Activated CD8-positive, alpha-beta memory T cell treated with anti-CD3 and anti-CD28 coated beads, Interleukin-2, amount 10 ng/mL, durations not matched to agents 7 days and 5 days (primary cell): ENCODE data around the gene DMC1. TPM values are rescaled to one million over a fixed set of nuclear protein-coding genes. Genes with fewer than 3 reads are reported as not detected.
"Not testable (repeated sequence)": the region's sequence is repeated elsewhere in the genome, so short reads cannot be mapped to it uniquely, and the experiment has no call there.

Experiments
- ATAC-seq: fragments of 150-1000 bp; cut with Tn5 transposase; one replicate; pipeline ENCODE4 v1.10.0; 2021; ENCODE audit warnings: moderate library complexity
- CTCF ChIA-PET: fragments of 350-600 bp; sonication (Branson Sonifier 250); formaldehyde crosslinking; loops from one replicate; lab custom pipeline; 2021; ENCODE audit warnings: antibody characterized with exemption; lab: Charles Lee
- DNase-seq: peaks from one replicate; pipeline ENCODE4 v3.0.0-alpha.2; 2020
- H3K27ac Mint-ChIP-seq: one replicate; pipeline ENCODE4 v1.8.0; 2021; ENCODE audit warnings: mild to moderate bottlenecking, mixed read lengths
- H3K27me3 Mint-ChIP-seq: one replicate; pipeline ENCODE4 v1.8.0; 2021; ENCODE audit warnings: mixed read lengths
- H3K36me3 Mint-ChIP-seq: one replicate; pipeline ENCODE4 v1.8.0; 2021; ENCODE audit warnings: mild to moderate bottlenecking, mixed read lengths
- H3K4me1 Mint-ChIP-seq: one replicate; pipeline ENCODE4 v1.8.0; 2021; ENCODE audit warnings: mixed read lengths
- H3K4me3 Mint-ChIP-seq: one replicate; pipeline ENCODE4 v1.8.0; 2021; ENCODE audit warnings: mild to moderate bottlenecking, moderate library complexity, mixed read lengths
- H3K9me3 Mint-ChIP-seq: one replicate; pipeline ENCODE4 v1.8.0; 2022; ENCODE audit warnings: low read depth, mixed read lengths
- total RNA-seq, 2 experiments: library from RNA; stranded (reverse); gene quantifications; one replicate each; pipeline ENCODE4 v1.2.3, GENCODE V29; 2021

Gene DMC1
- total RNA-seq, 2 experiments from 2014 or later, result 13.6 to 16.9 TPM

DNA sequence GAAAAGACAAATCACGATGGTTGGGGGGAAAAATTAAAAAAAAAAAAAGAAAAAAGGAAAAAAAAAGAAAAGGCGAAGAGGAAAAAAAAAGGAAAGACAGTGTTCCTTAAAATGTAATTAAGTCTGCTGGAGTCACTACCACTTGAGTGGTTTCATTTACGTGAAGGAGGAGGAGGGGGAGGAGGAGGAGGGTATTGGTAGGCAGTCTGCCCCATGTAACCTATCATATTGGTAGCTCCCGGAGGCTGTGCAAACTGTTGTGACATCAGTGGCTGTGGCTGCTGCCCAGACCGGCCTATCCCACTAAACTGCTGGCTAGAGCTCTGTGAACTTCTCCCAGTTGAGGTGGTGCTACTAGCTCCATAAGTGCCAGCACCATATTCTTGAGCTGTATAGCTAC, 84.2 kb downstream of the DMC1 start:
- CTCF ChIA-PET, result interaction anchor here (1.7 kb wide), 1 partner anchor 17 kb away, joined by 3 read pairs; no protein-coding TSS in a partner anchor
- no peak for ATAC-seq
- Mint-ChIP-seq H3K9me3 (no peaks in the 10 kb centered on the region), H3K4me3 (no peak overlapping the region), H3K36me3 (peaks cover 85% of the 10 kb centered on the region), H3K4me1 (peaks cover 35% of the 10 kb centered on the region), H3K27ac (no peak overlapping the region), H3K27me3 (no peaks in the 10 kb centered on the region)
- no peak for DNase-seq

DNA sequence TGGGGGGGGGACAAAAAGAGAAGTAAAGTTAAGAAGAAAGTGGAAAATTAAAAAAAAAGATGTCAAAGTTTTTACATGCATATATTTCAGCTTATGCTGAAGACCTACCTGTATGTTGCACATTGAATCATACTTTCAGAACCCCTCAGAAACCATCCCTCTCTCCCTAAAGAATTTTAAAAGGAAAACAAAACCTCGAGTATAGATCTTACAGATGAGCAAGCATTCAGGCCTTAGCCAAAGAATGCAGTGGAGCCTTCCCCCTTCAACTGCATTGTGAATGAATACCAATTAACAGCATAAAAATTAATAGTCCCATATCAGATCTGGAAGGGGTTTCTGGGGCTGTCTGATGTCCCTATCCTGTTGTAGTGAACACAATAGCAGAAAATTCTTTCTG, 85.7 kb downstream of the DMC1 start:
- Mint-ChIP-seq H3K4me1 (peaks cover 24% of the 10 kb centered on the region), H3K4me3 (no peak overlapping the region), H3K27me3 (no peaks in the 10 kb centered on the region), H3K36me3 (peaks cover 71% of the 10 kb centered on the region), H3K9me3 (no peaks in the 10 kb centered on the region), H3K27ac (peak overlapping the region; percentile 39)
- no peak for DNase-seq
- CTCF ChIA-PET, result interaction anchor here (1.2 to 1.5 kb wide), 2 partner anchors 11 to 22 kb away, joined by 3 to 4 read pairs; no protein-coding TSS in a partner anchor
- no peak for ATAC-seq

DNA sequence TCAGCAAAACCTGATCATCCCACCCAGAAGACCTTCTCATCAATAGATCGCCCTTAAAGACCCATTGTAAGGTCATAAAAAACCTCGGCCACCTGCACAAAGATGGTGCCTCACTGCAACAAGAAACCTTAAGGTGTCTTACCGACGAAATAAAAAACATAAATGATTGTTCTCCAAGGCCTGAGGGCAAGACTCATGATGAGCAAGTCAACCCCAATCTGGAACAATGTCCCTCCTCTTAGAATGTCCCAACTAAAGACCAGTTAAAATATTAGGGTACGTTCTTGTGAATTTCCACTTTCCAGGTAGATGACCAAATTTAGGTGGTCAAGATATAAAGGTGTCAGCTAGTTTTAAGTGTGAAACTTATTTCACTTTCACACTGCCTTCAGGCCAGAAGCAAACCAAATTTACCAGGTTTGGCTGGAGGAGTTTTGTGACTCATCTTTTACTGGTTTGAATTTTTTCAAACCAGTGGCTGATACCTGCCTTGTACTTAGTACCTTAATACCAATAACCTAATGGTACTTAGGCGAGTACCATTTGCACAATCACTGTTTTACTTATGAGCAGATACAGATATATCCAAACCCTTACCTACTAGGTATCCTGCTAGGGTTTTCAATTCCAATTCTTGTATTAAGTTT, 87.2 kb downstream of the DMC1 start:
- peaks cover 17% of the 10 kb centered on the region for H3K4me1 Mint-ChIP-seq
- H3K27me3 Mint-ChIP-seq, result no peaks in the 10 kb centered on the region
- DNase-seq (no peak), ATAC-seq (no peak)
- H3K4me3 Mint-ChIP-seq, result no peak overlapping the region
- CTCF ChIA-PET, result interaction anchor here (1.1 kb wide), 1 partner anchor 13 kb away, joined by 3 read pairs; no protein-coding TSS in a partner anchor
- H3K27ac Mint-ChIP-seq, result no peak overlapping the region
- peaks cover 59% of the 10 kb centered on the region for H3K36me3 Mint-ChIP-seq
- no peaks in the 10 kb centered on the region for H3K9me3 Mint-ChIP-seq

DNA sequence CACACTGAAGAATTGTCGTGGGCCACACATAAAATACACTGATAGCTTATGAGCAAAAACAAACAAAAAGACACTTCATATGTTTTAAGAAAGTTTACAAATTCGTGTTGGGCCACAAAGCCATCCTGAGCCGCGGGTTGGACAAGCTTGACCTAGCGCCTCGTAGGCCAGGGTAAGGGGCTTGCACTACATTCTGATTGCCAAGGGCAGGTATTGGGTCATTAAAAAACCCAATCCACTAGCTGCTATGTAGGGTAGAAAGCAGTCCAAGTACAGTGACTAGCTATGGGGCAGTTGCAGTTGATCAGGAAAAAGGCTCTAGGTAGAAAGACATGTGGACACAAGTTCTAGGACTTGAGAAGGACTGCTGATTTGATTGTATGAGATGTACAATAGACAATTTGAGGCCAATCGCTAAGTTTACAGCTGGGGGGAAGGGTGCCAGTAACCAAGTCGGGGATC, 88.1 kb downstream of the DMC1 start:
- no peak overlapping the region for H3K27ac Mint-ChIP-seq
- no peak overlapping the region for H3K4me3 Mint-ChIP-seq
- H3K4me1 Mint-ChIP-seq, result peaks cover 16% of the 10 kb centered on the region
- H3K36me3 Mint-ChIP-seq, result peaks cover 54% of the 10 kb centered on the region
- CTCF ChIA-PET, result interaction anchor here (0.6 kb wide), 1 partner anchor 10 kb away, joined by 3 read pairs; no protein-coding TSS in a partner anchor
- no peaks in the 10 kb centered on the region for H3K27me3 Mint-ChIP-seq
- DNase-seq, result no peak
- no peaks in the 10 kb centered on the region for H3K9me3 Mint-ChIP-seq
- no peak for ATAC-seq

DNA sequence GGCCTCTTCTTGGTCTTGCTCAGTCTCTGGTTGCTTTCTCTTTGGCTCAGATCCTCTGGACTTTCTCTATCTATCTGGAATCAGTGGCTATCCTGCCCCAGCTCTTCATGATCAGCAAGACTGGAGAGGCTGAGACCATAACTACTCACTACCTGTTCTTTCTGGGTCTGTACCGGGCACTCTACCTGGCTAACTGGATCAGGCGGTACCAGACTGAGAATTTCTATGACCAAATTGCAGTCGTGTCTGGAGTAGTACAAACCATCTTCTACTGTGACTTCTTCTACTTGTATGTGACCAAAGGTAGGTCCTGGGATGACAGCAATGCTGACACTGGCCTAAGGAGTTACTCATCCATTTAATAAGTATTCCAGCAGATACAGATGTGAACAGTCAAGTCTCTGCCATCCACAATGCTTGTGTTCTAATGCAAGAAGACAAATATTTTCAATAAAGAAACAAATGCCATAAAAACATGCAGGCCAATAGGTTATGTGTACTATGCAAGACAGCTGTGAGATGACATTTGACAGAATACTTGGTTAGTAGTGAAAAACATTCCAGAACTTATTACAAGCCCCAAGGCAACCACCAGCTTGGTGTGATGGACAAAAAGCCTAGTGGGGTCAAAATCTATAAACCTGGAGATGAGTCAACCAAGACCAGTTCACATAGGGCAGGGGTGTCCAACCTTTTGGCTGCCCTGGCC, 88.7 kb downstream of the DMC1 start:
- Mint-ChIP-seq H3K36me3 (peaks cover 49% of the 10 kb centered on the region), H3K9me3 (no peaks in the 10 kb centered on the region), H3K4me3 (no peak overlapping the region), H3K4me1 (peaks cover 11% of the 10 kb centered on the region), H3K27me3 (no peaks in the 10 kb centered on the region), H3K27ac (peak overlapping the region; percentile 3)
- ATAC-seq (no peak), DNase-seq (no peak)
- CTCF ChIA-PET, result interaction anchor here (0.6 to 1.0 kb wide), 2 partner anchors 10 to 11 kb away, joined by 3 read pairs; no protein-coding TSS in a partner anchor

DNA sequence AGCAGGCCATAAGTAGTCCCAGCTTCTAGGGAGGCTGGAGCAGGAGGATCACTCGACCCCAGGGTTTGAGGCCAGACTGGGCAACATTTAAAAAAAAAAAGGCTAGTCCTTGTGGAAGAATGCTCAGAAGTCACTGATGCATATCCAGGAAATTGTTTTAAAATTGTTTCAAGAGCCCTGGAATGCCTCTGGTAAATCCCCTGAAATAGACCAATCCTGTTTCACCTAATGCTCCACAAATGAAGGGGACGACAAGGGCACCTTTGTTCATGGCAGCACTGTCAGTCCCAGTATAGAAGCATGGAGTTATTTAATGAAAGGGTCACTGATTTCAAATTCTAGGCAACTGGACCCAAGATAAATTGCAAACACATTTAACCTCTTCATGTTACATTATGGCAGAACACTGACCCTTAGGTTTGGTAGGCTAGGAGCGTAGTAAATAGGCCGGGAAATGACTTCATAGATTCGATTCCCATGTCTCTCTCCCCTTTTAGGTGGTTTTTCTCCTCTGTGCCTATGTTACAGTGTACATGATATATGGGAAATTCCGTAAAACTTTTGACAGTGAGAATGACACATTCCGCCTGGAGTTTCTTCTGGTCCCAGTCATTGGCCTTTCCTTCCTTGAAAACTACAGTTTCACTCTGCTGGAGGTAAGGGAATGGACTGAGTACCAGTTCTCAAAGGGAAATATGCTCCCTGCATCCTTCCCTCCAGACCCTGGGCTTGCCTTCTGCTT, 90.7 kb downstream of the DMC1 start:
- ATAC-seq (no peak), DNase-seq (no peak)
- Mint-ChIP-seq H3K4me1 (peaks cover 4% of the 10 kb centered on the region), H3K27me3 (peaks cover 1% of the 10 kb centered on the region), H3K9me3 (no peaks in the 10 kb centered on the region), H3K27ac (no peak overlapping the region), H3K36me3 (peaks cover 33% of the 10 kb centered on the region), H3K4me3 (no peak overlapping the region)
- CTCF ChIA-PET, result interaction anchor here (0.9 kb wide), 1 partner anchor 92 kb away, joined by 5 read pairs; no protein-coding TSS in a partner anchor

DNA sequence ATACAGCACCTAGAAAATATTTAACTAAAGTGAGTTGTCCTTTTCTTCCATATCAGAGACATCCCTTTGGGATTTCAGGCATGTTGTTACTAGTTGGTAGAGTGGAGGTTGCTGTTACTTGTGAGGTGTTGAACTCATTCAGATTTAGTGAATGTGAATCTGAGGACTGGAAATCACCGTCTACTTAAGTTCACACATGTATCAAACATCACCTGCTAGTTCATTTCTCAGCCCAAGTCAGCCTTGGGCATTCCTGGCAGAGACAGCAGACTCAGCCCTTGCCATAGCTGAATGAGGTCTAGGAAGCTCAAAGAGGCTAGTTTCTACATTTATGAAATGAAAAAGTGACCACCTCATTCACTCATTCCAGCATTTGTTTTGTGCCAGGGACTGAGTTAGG, 92.4 kb downstream of the DMC1 start:
- Mint-ChIP-seq H3K9me3 (no peaks in the 10 kb centered on the region), H3K27ac (no peak overlapping the region), H3K36me3 (peaks cover 16% of the 10 kb centered on the region), H3K4me3 (no peak overlapping the region), H3K27me3 (peaks cover 2% of the 10 kb centered on the region), H3K4me1 (no peaks in the 10 kb centered on the region)
- ATAC-seq, result no peak
- DNase-seq, result no peak
- CTCF ChIA-PET, result no interaction called here

DNA sequence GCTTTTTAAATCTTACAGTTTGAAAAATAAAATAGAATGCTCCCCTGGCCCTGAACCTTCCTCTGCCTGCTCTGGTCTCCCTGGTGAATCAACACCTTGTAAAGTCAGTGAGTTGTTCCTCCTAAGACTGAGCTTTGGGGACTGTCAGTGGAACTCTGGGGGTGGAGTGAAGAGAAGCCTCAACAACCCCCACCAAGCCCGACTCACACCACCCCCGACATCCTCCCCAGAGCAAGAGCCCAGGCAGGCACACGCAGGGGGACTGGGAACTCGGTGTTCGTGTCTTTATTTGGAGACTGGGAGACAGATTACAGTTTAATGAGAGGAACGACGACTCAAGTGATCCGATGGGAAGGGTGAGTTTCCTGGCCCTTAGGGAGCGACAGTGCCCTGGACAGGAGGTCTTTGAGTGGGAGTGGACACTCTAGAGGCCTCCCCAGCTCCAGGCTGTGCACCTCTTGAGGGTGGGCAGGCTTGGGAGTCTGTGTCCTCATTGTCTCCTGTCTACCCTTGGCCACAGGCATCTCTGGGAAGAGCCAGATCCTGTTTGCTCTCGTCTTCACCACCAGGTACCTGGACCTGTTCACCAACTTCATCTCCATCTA, 95.9 kb downstream of the DMC1 start:
- no peak overlapping the region for H3K27ac Mint-ChIP-seq
- DNase-seq, result no peak
- no peaks in the 10 kb centered on the region for H3K36me3 Mint-ChIP-seq
- no peak overlapping the region for H3K4me3 Mint-ChIP-seq
- H3K9me3 Mint-ChIP-seq, result no peaks in the 10 kb centered on the region
- H3K4me1 Mint-ChIP-seq, result no peaks in the 10 kb centered on the region
- CTCF ChIA-PET, result no interaction called here
- no peak for ATAC-seq
- peaks cover 7% of the 10 kb centered on the region for H3K27me3 Mint-ChIP-seq

DNA sequence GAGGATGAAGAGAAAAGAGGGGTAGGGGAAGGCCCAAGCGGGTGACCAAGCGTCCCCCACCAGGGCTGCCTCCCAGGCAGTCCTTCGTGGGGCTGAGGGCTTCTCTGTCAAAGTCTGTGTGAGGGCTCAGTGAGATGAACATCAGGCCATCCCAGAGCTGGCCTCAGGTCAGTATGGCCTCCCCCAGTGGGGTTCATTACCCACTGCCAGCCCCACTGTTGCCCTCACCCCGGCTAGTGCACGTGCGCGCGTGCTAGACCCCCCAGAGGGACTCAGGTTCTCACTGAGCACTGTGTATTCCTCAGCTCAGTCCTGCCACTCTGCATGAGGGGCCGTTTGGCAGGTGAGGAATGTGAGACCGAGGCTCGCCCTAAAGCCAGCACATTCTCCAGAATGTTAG, 98.7 kb downstream of the DMC1 start:
- no peaks in the 10 kb centered on the region for H3K36me3 Mint-ChIP-seq
- CTCF ChIA-PET, result interaction anchor here (1.2 kb wide), 1 partner anchor 100 kb away, joined by 3 read pairs; no protein-coding TSS in a partner anchor
- DNase-seq, result no peak
- H3K4me1 Mint-ChIP-seq, result peaks cover 7% of the 10 kb centered on the region
- peaks cover 21% of the 10 kb centered on the region for H3K27me3 Mint-ChIP-seq
- H3K27ac Mint-ChIP-seq, result no peak overlapping the region
- ATAC-seq, result no peak
- no peaks in the 10 kb centered on the region for H3K9me3 Mint-ChIP-seq
- H3K4me3 Mint-ChIP-seq, result no peak overlapping the region

DNA sequence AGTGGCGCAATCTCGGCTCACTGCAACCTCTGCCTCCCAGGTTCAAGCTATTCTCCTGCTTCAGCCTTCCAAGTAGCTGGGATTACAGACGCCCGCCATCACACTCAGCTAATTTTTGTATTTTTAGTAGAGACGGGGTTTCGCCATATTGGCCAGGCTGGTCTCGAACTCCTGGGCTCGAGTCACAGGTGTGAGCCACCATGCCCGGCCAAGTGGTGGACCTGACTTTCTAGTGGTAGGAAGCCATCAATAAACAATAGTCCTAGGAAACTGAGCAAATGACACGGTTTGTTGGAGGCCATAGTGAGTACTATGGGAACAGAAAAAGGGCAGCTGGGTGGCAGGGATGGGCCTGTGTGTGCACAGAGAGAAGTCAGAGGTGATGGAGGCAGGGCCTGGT, 99.8 kb downstream of the DMC1 start:
- peaks cover 31% of the 10 kb centered on the region for H3K27me3 Mint-ChIP-seq
- DNase-seq, ATAC-seq, H3K27ac Mint-ChIP-seq, H3K4me1 Mint-ChIP-seq, H3K9me3 Mint-ChIP-seq, CTCF ChIA-PET, H3K36me3 Mint-ChIP-seq, H3K4me3 Mint-ChIP-seq: not testable (repeated sequence)

DNA sequence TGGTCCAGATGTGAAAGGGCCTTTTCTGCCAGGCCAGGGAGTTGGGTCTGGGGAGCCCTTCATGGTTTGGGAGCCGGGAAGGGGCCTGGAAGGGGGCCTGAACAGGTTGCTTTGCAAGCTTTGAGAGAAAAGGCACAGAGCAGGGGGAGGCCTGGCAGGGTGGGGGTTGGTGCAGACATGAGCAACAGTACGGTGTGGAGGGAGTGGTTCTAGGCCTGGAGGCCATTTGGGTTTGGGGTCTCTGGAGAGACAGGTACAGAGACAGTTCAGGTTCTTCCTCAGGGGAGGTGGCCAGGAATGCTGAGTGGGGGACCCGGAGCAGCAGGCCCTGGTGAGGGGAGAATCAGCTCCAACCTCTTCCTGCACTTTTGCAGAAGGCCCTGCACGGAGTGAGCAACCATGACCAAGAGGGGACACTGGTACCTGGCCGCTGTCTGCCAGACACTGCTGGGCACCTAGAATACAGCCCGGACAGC, 100.6 kb downstream of the DMC1 start:
- H3K9me3 Mint-ChIP-seq, result no peaks in the 10 kb centered on the region
- CTCF ChIA-PET, result no interaction called here
- no peaks in the 10 kb centered on the region for H3K36me3 Mint-ChIP-seq
- ATAC-seq (no peak), DNase-seq (no peak)
- H3K27me3 Mint-ChIP-seq, result peaks cover 36% of the 10 kb centered on the region
- no peak overlapping the region for H3K4me3 Mint-ChIP-seq
- peaks cover 7% of the 10 kb centered on the region for H3K4me1 Mint-ChIP-seq
- no peak overlapping the region for H3K27ac Mint-ChIP-seq
